Mucosa of stomach (tissue), 1 donor: ENCODE results near the gene ZNF142.
"Not testable (repeated sequence)": the region's sequence is repeated elsewhere in the genome, so short reads cannot be mapped to it uniquely, and the experiment has no call there.

Source experiments
- H3K27me3 ChIP-seq: one replicate; pipeline ENCODE4 v1.7.0; 2013; ENCODE audit warnings: mild to moderate bottlenecking, low read length; ENCODE audit not compliant: control insufficient read depth, insufficient read depth
- H3K36me3 ChIP-seq: one replicate; pipeline ENCODE4 v1.7.0; 2013; ENCODE audit warnings: low read length; ENCODE audit not compliant: control insufficient read depth, insufficient read depth
- H3K4me1 ChIP-seq: one replicate; pipeline ENCODE4 v1.7.0; 2013; ENCODE audit warnings: mild to moderate bottlenecking, low read length; ENCODE audit not compliant: control insufficient read depth, insufficient read depth
- H3K4me3 ChIP-seq: one replicate; pipeline ENCODE4 v1.7.0; 2013; ENCODE audit warnings: low read length
- H3K9ac ChIP-seq: one replicate; pipeline ENCODE4 v1.7.0; 2013; ENCODE audit warnings: mild to moderate bottlenecking, low read length, moderate library complexity
- H3K9me3 ChIP-seq: one replicate; pipeline ENCODE4 v1.7.0; 2013; ENCODE audit warnings: mild to moderate bottlenecking, low read length, moderate library complexity; ENCODE audit not compliant: control insufficient read depth
- donor health status: Pancreatic carcinoma.

Gene ZNF142

GRCh38 chr2:218659258-218659987 lies at the start of gene ZNF142, which contains the start of gene BCS1L:
Gene ZNF142, minus strand, starts transcription at chr2:218659623. Its CDS starts 3,194 bp downstream, at chr2:218656429.
Gene BCS1L, plus strand, starts transcription at chr2:218659683. Its CDS starts 1,305 bp downstream, at chr2:218660988.
- Histone ChIP-seq H3K9me3 (no peaks in the 10 kb centered on the region), H3K9ac (peak within 1 kb of the TSS; percentile 74), H3K4me1 (no peaks in the 10 kb centered on the region), H3K4me3 (peak within 1 kb of the TSS; percentile 61), H3K36me3 (peaks cover 8% of the 10 kb centered on the region), H3K27me3 (no peaks in the 10 kb centered on the region)

GRCh38 chr2:218708086-218708485 lies 48.7 kb upstream of the ZNF142 start:
- Histone ChIP-seq H3K9ac (no peak overlapping the region), H3K9me3 (no peaks in the 10 kb centered on the region), H3K4me3 (no peak overlapping the region), H3K4me1 (peaks cover 14% of the 10 kb centered on the region), H3K36me3 (no peaks in the 10 kb centered on the region), H3K27me3 (no peaks in the 10 kb centered on the region)

- Histone ChIP-seq H3K4me1 (no peaks in the 10 kb centered on the region), H3K36me3 (no peaks in the 10 kb centered on the region), H3K9me3 (no peaks in the 10 kb centered on the region), H3K27me3 (no peaks in the 10 kb centered on the region), H3K4me3 (no peak overlapping the region), H3K9ac (no peak overlapping the region)
Observed at GRCh38 chr2:218703341-218703740, 43.9 kb upstream of the ZNF142 start.

- Histone ChIP-seq H3K9ac (no peak overlapping the region), H3K27me3 (no peaks in the 10 kb centered on the region), H3K4me3 (no peak overlapping the region), H3K36me3 (no peaks in the 10 kb centered on the region), H3K9me3 (no peaks in the 10 kb centered on the region), H3K4me1 (no peaks in the 10 kb centered on the region)
Observed at GRCh38 chr2:218701806-218702205, 42.4 kb upstream of the ZNF142 start.

GRCh38 chr2:218698885-218699284 lies 39.5 kb upstream of the ZNF142 start:
- Histone ChIP-seq H3K9ac (no peak overlapping the region), H3K4me3 (no peak overlapping the region), H3K9me3 (no peaks in the 10 kb centered on the region), H3K36me3 (no peaks in the 10 kb centered on the region), H3K27me3 (no peaks in the 10 kb centered on the region), H3K4me1 (no peaks in the 10 kb centered on the region)

GRCh38 chr2:218694405-218695145 lies 35.2 kb upstream of the ZNF142 start:
- H3K4me1 ChIP-seq: no peaks in the 10 kb centered on the region
- H3K9me3 ChIP-seq: no peaks in the 10 kb centered on the region
- peaks cover 8% of the 10 kb centered on the region for H3K36me3 ChIP-seq
- no peak overlapping the region for H3K9ac ChIP-seq
- H3K27me3 ChIP-seq: no peaks in the 10 kb centered on the region
- H3K4me3 ChIP-seq: no peak overlapping the region

GRCh38 chr2:218691234-218691633 lies 31.8 kb upstream of the ZNF142 start:
- Histone ChIP-seq H3K4me3 (no peak overlapping the region), H3K4me1 (no peaks in the 10 kb centered on the region), H3K9ac (no peak overlapping the region), H3K9me3 (no peaks in the 10 kb centered on the region), H3K36me3 (peaks cover 8% of the 10 kb centered on the region), H3K27me3 (no peaks in the 10 kb centered on the region)

GRCh38 chr2:218687400-218688060 lies 28.1 kb upstream of the ZNF142 start:
- H3K27me3 ChIP-seq, H3K9ac ChIP-seq, H3K4me1 ChIP-seq, H3K9me3 ChIP-seq, H3K4me3 ChIP-seq, H3K36me3 ChIP-seq: not testable (repeated sequence)

GRCh38 chr2:218680061-218680460 lies 20.6 kb upstream of the ZNF142 start:
- Histone ChIP-seq H3K4me3 (no peak overlapping the region), H3K9me3 (no peaks in the 10 kb centered on the region), H3K9ac (no peak overlapping the region), H3K27me3 (no peaks in the 10 kb centered on the region), H3K36me3 (peaks cover 7% of the 10 kb centered on the region), H3K4me1 (no peaks in the 10 kb centered on the region)

- no peaks in the 10 kb centered on the region for H3K4me1 ChIP-seq
- H3K9me3 ChIP-seq: no peaks in the 10 kb centered on the region
- peaks cover 7% of the 10 kb centered on the region for H3K36me3 ChIP-seq
- H3K4me3 ChIP-seq: no peak overlapping the region
- no peak overlapping the region for H3K9ac ChIP-seq
- no peaks in the 10 kb centered on the region for H3K27me3 ChIP-seq
Observed at GRCh38 chr2:218679119-218679518, 19.7 kb upstream of the ZNF142 start.

GRCh38 chr2:218671654-218672566 lies 12.5 kb upstream of the ZNF142 start, which contains the start of the genes RNF25 and STK36:
Gene RNF25, minus strand, starts transcription at chr2:218672002. Its CDS starts 32 bp downstream, at chr2:218671970.
Gene STK36, plus strand, starts transcription at chr2:218672086. Its CDS starts 744 bp downstream, at chr2:218672830.
- Histone ChIP-seq H3K4me3 (peak within 1 kb of the TSS; percentile 86), H3K4me1 (peaks cover 3% of the 10 kb centered on the region), H3K36me3 (peaks cover 3% of the 10 kb centered on the region), H3K9me3 (no peaks in the 10 kb centered on the region), H3K27me3 (no peaks in the 10 kb centered on the region), H3K9ac (peak within 1 kb of the TSS; percentile 67)
